ENCODE results near the gene CHCHD10. TPM values are rescaled to one million over a fixed set of nuclear protein-coding genes. Genes with fewer than 3 reads are reported as not detected.
A peak's percentile ranks its signal among the peaks of the same experiment; 100 is the strongest.

The CHCHD10 gene
- total and polyA plus RNA-seq, 2 of the 8 experiments (the other 6 are each of a cell fraction or from before 2014, with no cell fraction given) = 58.3 to 94.5 TPM

- Histone ChIP-seq H3K4ac (replicated peaks; ENCODE audit: insufficient read length, low read depth, low read length) (no peak overlapping the region), H3K79me1 (ENCODE audit: low read depth, low read length) (no peaks in the 10 kb centered on the region), H3K9me3 (ENCODE audit: insufficient read depth in 2 of 2, low read depth in 1 of 2, low read length in 1 of 2) (no peaks in the 10 kb centered on the region), H3K79me2 (ENCODE audit: control insufficient read depth in 1 of 2, insufficient read depth in 2 of 2, low read length in 2 of 2) (no peaks in the 10 kb centered on the region), H4K8ac (ENCODE audit: extremely low read depth, insufficient read depth, low read length) (no peak overlapping the region), H2BK5ac (ENCODE audit: low read depth, low read length) (no peak overlapping the region), H2AFZ (ENCODE audit: low read length) (no peak overlapping the region), H3K4me2 (ENCODE audit: insufficient read depth in 1 of 2, low read depth in 2 of 2, low read length in 2 of 2) (no peak overlapping the region), H2BK20ac (ENCODE audit: low read length) (no peak overlapping the region), H3K9ac (replicated peaks in 1 of 4; ENCODE audit: extremely low read depth in 1 of 4, low read depth in 3 of 4, low read length in 3 of 4) (no peak overlapping the region), H3K14ac (ENCODE audit: insufficient read length) (no peak overlapping the region), H2BK15ac (ENCODE audit: low read length) (no peak overlapping the region), H3K23me2 (ENCODE audit: low read depth, low read length) (peaks cover 5% of the 10 kb centered on the region; the same call in 1 of the 2 replicates), H3K4me3 (ENCODE audit: extremely low read depth in 1 of 4, insufficient read depth in 2 of 4, low read depth in 3 of 4, low read length in 4 of 4) (no peak overlapping the region), H3K27ac (ENCODE audit: low read depth, low read length) (no peak overlapping the region), H4K20me1 (replicated peaks in 1 of 2; ENCODE audit: control insufficient read depth in 1 of 2, insufficient read depth in 2 of 2, low read length in 2 of 2) (peaks cover 0 to 3% of the 10 kb centered on the region in 2 experiments), H2AK5ac (ENCODE audit: low read depth, low read length) (no peak overlapping the region), H4K91ac (replicated peaks; ENCODE audit: insufficient read length, low read length) (no peak overlapping the region), H3K23ac (ENCODE audit: insufficient read length) (no peak overlapping the region), H2BK12ac (ENCODE audit: low read depth, low read length) (0 out of 2 replicates have a peak overlapping the region, but pooled peaks have one; percentile 17), H4K5ac (ENCODE audit: insufficient read length, low read depth, low read length) (no peak overlapping the region), H3K36me3 (ENCODE audit: control insufficient read depth in 2 of 4, insufficient read depth in 4 of 4, low read length in 3 of 4) (no peaks in the 10 kb centered on the region), H3K4me1 (replicated peaks in 1 of 4; ENCODE audit: control insufficient read depth in 3 of 4, insufficient read depth in 4 of 4, low read length in 3 of 4) (peaks cover 0 to 18% (median 13%) of the 10 kb centered on the region in 4 experiments; a peak in 5 of 7 replicates), H3K18ac (ENCODE audit: extremely low read depth, low read length) (no peak overlapping the region), H2BK120ac (replicated peaks; ENCODE audit: low read depth, low read length) (no peak overlapping the region), H3K56ac (replicated peaks; ENCODE audit: insufficient read length, low read depth, low read length) (no peak overlapping the region), H3K27me3 (replicated peaks in 1 of 4; ENCODE audit: control insufficient read depth in 3 of 4, extremely low read depth in 1 of 4, insufficient read depth in 3 of 4, low read length in 3 of 4) (peaks cover 0 to 3% (median 1%) of the 10 kb centered on the region in 4 experiments; a peak in 3 of 7 replicates)
- DNase-seq (ENCODE audit: low read depth in 1 of 2, low spot score in 2 of 2) (no peak), FAIRE-seq (no peak)
- POLR2A ChIA-PET (ENCODE audit: partially characterized antibody) = interaction anchor here (1.0 to 1.6 kb wide), 3 partner anchors 8 to 14 kb away, joined by 3 to 4 read pairs (median 3); partner anchors contain the start of genes CHCHD10 and MMP11
- CTCF ChIA-PET (ENCODE audit: partially characterized antibody) = interaction anchor here (2.0 kb wide), 1 partner anchor 90 kb away, joined by 4 read pairs; no protein-coding TSS in a partner anchor
- WGBS, 2 experiments (ENCODE audit: extremely low coverage in 1 of 2, insufficient coverage in 1 of 2, insufficient read length in 1 of 2, insufficient replicate concordance in 2 of 2, low coverage in 1 of 2, low lambda C conversion rate in 2 of 2, missing lambda C conversion rate in 1 of 2) = 91% methylated on average over 4 of the region's 4 CpGs; no CpG with 5 or more reads in 1 of the 2 experiments
- TF ChIP-seq CTBP2 (IDR thresholded peaks at IDR 0.05; ENCODE audit: borderline replicate concordance, insufficient read depth, insufficient read length, low read length) = no peak
- TF ChIP-seq SAP30 (IDR thresholded peaks at IDR 0.05; ENCODE audit: insufficient read depth, insufficient replicate concordance, low read length) = no peak
- TF ChIP-seq KDM4A (IDR thresholded peaks at IDR 0.05; ENCODE audit: low read depth, low read length, severe bottlenecking) = no peak
- TF ChIP-seq EZH2 (IDR thresholded peaks at IDR 0.05; ENCODE audit: low read depth, low read length, severe bottlenecking) = no peak
- TF ChIP-seq FOSL1 (IDR thresholded peaks at IDR 0.05; ENCODE audit: insufficient read depth, low read depth, low read length) = no peak
- TF ChIP-seq BCL11A (IDR thresholded peaks at IDR 0.05; ENCODE audit: low read depth in 2 of 2, low read length in 2 of 2) = no peak
- no peak for TF ChIP-seq HDAC2 (IDR thresholded peaks at IDR 0.05; ENCODE audit: borderline replicate concordance in 1 of 2, low read depth in 2 of 2, low read length in 2 of 2)
- no peak for TF ChIP-seq CBX5 (IDR thresholded peaks at IDR 0.05; ENCODE audit: low read depth, low read length)
- no peak for TF ChIP-seq JUN (IDR thresholded peaks at IDR 0.05; ENCODE audit: low read depth, low read length)
- no peak for TF ChIP-seq KDM5A (IDR thresholded peaks at IDR 0.05; ENCODE audit: low read length)
- TF ChIP-seq ATF3 (IDR thresholded peaks at IDR 0.05; ENCODE audit: insufficient read depth, low read depth, low read length) = no peak
- no peak for TF ChIP-seq TEAD4 (IDR thresholded peaks at IDR 0.05; ENCODE audit: low read depth, low read length)
Observed at GRCh38 chr22:23759566-23759965, 8.2 kb downstream of the CHCHD10 start.
